Measurements from ENCODE around the gene KCTD19. TPM values are rescaled to one million over a fixed set of nuclear protein-coding genes. Genes with fewer than 3 reads are reported as not detected.
A peak's percentile ranks its signal among the peaks of the same experiment; 100 is the strongest.

The KCTD19 gene
- total RNA-seq, 1 experiment from 2014 or later = not detected

DNA sequence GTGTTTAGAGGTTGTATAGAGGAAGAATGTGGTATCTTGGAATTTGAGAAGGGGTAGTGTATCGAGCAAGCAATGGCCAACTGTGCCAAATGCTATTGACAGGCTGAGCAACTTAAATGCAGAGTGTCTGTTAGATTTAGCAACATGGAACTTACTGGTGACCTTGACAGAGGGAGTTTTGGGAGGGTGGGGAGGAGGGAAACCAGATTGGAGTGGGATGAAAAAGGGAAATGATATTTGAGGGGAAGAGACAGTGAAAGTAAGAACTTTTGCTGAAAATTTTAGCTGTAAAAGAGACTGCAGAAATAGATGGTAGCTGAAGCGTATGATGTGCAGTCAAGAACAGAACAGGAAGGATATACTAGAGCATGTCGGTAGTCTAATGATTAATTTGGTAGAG, 1.2 kb upstream of the KCTD19 start:
- no peak for DNase-seq (ENCODE audit: extremely low read depth, low read depth)

DNA sequence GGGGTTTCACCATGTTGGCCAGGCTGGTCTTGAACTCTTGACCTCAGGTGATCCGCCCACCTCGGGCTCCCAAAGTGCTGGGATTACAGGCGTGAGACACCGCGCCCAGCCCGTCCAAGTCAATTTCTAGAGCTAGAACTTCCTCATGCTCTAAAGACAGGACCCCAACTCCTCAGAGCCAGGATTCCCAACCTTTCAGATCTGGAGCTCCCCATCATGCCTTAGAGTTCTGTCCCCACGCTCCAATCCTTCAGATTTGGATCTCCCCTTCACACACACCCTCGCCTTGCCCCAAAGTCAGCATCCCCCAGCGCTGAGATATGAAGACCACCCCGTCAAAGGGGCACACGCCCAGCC, 448 bp downstream of the KCTD19 start:
- no peak for DNase-seq (ENCODE audit: extremely low read depth, low read depth)

DNA sequence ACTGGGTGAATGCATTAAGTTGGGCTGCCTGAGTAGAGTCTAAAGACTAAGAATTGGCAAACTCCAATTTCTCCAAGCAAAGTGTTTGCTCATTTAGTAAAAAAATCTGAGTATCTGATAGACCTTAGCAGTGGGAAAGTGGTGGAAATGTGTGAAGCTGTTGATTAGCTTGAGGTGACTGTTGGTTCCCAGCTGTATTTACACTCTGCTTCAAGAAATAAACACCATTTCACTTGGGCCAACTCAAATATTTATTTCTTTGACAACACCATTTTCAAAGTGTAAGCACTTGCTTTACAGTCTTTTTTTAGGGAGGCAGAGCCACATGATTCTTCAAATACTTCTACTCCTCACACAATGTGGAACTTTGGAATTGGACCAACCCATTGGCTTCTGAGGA, 8.7 kb downstream of the KCTD19 start:
- no peak for DNase-seq (ENCODE audit: extremely low read depth, low read depth)

DNA sequence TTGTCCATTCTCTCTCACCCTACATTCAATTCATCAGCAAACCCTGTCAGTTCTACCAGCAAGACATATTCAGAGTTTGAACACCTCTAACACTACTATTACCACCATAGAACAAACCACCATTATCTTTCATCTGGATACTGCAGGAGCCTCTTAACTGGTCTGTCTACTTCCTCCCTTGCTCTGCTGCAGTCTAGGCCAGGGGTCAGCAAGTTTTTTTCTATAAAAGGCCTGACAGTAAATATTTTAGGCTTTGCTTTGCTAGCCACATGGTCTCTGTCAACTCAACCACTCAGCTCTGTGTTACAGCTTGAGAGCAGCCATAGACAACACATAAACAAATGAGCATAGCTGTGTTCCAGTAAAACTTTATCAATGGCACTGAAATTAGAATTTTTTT, 13.8 kb downstream of the KCTD19 start:
- no peak for DNase-seq (ENCODE audit: extremely low read depth, low read depth)

DNA sequence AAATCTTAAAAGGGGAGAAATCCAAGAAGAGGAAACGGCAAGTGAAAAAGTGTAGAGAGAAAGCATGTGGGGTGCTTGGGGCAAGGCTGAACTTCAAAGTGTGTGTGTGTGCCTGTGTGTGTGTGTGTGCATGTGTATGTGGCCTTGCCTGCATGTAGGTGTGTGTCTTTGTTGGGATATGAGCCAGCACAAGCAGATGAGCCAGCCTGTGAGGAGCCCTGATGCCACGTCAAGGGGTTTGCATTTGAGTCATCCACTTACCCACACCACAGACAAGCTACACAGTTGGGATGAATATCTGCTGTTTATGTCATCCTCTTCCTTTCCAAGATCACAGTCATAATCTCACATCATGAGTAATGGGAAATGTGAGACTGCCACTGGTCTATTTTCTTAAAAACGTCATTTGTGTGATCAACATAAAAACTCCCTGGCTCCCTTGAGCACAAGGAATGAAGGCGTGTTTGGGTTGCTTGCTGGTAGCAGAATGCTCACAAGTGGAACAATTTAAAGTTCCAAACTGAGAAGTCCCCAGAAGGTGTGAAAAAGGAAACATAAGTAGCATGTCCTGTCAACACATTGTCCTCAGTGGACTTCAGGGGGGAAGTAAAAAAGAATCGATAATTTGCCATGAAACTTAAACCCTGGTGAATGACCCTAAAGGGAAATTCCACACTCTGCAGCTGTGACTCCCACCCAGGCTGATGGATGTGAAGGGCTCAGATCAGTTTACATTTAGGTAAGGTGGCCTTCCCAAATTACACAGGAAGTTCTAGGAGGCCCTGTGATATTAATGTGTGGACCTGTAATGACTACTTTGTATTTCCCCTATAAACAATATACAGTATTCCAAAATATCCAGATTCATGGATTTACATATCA, 14.7 kb downstream of the KCTD19 start:
- peak; percentile 92 for DNase-seq (ENCODE audit: extremely low read depth, low read depth)

DNA sequence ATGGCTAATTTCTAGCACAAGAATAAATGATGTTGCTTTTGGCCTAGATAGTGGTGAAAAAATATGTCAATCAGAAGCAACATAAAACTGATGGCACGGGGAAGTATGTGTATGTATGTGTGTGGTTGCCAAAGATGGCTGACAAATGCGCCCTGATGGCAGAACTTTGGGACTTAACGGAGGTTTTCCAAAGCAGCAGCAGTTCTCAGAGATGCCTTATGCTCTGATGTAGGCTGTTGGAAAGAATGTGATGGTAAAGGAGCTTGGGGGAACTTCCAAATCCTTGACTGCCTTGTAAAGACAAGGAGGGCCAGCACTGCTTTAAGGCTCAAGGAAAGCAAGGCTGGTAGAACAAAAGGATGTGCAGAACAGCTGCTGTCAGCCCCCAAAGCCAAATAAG, 16.0 kb downstream of the KCTD19 start:
- DNase-seq (ENCODE audit: extremely low read depth, low read depth) = no peak

DNA sequence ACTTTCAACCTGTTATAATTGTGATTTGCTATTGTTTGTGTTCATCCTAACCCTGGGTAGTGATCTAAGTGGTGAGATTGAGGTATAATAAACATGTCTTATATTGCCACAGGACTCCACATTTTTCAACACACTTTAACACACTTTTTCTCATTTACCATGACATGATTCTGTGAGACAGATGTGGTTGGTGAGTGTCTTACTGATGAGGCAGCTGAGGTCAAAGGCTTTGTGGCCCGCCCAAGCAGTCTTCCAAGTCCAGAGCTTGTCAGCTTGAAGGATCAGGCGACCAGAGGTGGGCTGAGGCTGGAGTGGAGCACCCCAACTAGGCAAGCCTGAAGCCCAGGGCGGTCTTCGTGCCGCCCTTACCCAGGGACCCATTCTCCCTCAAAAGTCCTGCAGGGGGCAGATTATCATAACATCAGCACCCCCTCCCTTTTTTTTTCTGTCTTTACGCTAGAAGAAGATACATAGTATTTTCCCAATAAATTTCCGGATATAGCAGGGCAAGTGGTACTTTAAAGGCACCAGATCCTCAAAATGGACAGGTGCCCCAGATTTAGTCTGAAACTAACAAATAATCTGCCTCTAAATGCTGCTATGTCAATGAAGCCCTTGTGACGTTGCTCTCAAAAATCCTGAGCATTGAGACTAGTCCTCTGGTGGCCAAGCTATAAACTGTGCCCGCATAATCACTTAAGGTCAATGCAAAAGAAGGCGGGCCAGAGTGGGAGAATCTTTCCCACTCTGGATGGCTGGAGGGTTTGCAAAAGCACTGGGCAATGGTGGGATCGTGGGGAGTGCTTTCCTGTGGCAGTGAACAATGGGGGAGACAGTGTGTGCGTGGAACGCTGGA, 21.1 kb downstream of the KCTD19 start:
- no peak for DNase-seq (ENCODE audit: extremely low read depth, low read depth)

DNA sequence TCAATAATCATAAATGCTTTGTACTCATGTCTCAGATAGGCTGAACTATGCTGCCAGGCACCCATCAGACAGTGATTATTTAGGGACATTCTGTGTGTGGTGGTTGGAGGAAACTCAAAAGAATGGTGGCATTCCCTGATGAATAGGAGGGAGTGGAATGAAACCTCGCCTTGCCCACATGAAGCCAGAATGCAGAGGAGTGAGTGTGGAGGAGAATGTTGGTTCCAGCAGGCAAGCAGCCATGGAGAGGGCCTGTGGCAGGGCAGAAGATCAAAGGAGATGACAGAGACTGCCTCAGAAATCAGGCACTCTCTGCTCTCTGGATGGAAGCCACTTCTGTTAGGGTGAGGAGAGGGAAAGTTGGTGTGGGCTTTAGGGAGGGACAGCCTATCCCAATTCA, 22.5 kb downstream of the KCTD19 start:
- no peak for DNase-seq (ENCODE audit: extremely low read depth, low read depth)

DNA sequence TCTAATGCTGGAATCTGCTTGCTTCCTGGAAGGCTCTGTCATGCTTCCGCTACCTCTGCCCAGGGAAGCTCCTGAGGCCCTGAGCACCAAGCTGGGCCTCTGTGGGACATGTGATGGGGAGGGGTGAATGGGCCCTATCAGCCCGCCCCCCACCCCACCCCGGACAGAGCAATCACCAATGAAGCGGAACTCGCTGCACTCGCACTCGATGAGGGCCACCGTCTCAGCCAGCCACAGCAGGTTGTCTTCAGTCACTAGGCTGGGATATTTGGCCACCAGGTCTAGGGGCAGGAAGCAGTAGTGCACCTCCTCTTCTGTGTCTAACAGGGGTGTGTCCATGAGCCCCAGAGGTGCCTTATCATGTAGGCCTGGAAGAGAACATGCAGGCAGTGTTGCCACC, 23.6 kb downstream of the KCTD19 start:
- DNase-seq (ENCODE audit: extremely low read depth, low read depth) = no peak

DNA sequence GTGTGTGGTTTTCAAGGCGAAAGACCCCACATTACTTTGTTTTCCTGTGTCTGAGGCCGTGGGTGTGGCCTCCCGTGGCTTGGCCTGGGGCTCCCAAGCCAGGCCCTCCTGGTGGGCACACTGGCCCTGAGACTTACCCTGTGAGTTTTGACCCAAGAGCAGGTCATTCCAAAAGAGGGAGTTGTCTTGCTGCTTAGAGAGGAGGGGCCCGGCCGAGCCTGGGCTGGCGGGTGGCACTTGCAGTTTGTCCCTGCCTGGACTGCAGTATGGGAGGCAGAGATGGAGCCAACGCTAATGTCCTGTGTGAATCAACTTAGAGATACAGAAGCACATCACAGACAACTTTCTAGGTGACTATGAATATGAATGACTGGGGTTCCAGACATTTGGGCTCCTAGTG, 24.5 kb downstream of the KCTD19 start:
- no peak for DNase-seq (ENCODE audit: extremely low read depth, low read depth)

DNA sequence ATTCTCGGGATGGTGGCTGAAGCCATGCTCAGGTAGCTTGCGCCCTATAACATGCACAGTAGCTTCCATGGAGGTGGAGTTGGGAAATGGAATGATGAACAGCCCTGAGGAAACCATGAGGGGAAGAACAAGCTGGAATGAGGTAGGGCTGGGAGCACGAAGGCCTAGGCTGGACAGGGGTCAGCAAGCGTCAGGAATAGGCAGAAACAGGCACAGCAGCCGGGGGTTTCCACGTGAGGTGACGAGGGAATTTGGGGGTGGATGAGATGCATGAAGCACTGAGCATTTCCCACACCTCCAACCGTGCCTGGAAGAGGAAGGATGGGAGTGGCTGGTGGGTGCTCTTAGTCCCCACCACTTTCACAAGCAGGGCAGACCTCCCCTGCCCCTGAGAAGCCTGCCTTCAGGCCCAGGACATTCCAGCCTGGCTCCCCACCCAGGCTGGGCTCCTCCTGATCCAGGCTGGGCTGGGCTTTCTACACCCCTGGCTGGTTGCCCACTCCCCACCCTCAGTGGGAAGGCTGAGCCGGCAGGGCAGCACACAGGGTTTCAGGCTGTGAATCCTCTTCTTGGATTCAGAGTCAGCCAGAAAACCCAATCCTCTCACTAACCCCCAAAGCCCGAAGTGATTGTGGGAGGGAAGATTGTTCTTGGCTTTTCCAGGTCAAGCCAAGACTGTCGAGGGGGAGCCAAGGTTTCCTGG, 25.3 kb downstream of the KCTD19 start:
- DNase-seq (ENCODE audit: extremely low read depth, low read depth) = no peak

DNA sequence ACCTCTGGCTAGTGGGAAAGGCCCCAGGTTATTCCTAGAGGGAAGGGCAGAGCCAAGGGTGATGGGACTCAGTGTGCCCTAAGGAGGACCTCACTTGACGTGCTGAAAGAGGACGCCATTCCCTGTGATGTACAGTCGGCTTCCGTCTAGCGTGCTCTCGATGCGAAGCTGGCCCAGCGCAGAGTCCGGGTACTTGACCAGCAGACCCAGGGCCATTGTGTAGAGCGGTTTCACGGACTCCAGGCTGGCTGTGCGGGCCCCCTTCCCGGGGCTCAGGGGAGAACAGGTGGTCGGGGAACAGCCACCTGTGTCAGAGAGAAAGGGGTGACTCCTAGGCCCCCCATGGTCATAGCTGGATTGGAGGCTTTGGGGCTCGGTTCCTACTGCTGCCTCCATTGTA, 27.3 kb downstream of the KCTD19 start:
- no peak for DNase-seq (ENCODE audit: extremely low read depth, low read depth)

DNA sequence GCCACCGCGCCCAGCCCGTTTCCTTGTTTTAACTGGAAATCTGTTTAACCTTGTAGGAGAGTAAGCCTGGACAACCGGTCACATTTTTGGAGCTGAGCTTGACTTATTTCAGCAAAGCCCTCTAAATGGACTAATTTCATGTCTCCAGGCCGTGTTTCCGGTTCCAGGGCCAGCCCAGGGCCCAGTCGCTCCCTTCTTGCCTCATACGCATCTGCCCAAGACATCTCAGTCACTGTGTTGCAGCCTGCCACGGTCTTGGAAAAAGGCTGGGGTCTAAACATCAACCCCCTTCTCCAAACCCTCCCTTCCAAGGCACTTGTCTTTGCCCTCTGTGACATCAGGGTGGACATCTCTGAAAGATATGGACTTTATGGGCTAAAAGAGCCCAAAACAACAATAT, 28.3 kb downstream of the KCTD19 start:
- no peak for DNase-seq (ENCODE audit: extremely low read depth, low read depth)

DNA sequence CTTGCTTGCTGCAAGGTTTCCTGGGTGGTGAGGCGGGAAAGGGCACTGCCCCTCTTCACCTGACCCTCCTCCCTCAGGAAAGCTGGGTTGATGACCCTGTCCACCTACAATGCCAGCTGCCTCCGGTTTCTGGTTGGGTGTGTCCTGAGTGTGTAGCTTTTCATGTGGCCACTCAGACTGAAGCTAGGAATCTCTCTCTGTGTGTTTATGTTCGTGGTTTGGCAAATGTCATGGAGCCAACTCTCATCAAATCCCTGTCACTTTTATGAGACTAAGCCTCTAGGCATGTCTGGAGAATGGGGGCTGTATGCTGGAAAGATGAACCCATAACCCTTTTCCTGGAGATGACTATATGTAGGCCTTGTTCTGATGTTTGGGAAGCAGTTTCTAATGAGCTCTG, 30.1 kb downstream of the KCTD19 start:
- DNase-seq (ENCODE audit: extremely low read depth, low read depth) = no peak

DNA sequence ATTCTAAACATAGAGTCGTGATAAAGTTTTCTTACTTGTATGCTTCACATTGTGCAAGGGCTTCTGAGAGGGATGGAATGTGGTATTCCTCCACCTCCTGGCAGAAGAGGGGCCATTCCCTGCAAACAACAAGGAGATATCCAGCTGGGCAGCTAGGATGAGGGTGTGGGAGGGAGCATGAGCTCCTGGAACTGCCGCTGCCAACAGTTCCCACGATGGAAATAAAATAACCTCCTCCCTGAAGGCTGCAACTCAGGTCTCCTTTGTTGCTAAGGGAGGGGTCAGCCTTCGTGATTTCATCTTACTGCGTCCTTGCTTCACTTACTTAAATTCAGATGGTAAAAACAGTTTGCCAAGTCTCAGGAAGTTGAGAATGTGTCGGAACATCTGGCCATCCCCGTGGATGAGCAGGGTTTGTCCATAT, 31.6 kb downstream of the KCTD19 start:
- no peak for DNase-seq (ENCODE audit: extremely low read depth, low read depth)

DNA sequence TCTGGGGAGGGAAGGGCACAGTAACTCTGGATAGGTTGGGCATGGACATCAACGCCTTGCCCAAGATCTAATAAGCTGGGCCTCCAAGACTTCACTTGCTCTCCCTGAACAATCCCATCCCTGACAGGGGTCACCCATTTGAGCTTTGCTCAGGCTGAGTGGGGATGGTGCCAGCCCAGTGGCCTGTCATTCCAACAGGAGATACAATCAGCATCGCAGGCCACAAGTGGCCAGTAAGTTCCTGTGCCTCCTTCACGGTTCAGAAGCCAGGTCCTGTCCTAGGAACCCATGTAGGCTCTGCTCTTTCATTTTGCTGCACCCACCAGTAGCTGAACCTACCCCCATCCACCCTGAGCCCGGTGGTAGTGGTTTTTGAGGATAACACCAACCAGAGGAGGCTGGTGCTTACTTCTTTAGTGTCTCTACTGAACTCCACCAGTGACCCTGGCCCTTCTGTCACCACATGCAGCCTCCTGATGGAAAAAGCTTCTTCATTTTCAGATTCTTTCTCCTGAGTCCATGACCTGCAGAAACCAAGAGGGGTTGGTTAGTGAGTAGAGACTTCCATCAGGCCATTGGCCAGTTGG, 32.3 kb downstream of the KCTD19 start:
- DNase-seq (ENCODE audit: extremely low read depth, low read depth) = no peak

DNA sequence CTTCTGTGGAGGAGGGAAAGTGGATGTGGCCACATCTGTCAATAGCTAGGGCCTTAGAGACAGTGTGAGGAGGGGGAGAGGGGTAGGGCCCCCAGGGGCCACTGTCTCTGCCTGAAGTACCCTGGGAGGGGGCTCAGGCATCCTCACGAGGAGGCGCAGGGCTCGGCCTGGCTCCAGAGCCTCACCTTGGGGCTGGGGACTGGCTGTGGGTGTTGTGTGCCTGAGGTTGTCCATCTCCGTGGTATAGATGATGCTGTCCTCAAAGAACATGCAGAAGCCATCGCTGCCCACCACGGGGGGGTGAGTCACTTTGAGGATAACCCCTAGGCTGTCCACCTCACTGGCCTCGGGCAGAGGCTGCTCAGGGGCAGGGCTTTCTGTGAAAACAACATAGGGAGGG, 35.1 kb downstream of the KCTD19 start:
- DNase-seq (ENCODE audit: extremely low read depth, low read depth) = no peak

DNA sequence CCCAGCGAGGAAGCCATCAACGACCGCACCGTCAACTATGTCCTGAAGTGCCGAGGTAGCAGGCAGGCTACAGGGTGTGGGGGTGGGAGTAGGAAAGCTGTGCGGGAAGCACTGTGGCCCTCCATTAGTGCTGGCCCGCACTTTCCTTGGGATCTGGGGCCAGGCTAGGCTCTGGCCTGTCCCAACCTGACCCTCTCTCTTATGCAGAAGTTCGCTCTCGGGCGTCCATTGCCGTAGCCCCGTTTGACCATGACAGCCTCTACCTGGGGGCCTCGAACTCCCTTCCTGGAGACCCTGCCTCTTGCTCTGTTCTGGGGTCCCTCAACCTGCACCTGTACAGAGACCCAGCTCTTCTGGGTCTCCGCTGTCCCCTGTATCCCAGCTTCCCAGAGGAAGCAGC, 38.6 kb downstream of the KCTD19 start:
- DNase-seq (ENCODE audit: extremely low read depth, low read depth) = no peak

DNA sequence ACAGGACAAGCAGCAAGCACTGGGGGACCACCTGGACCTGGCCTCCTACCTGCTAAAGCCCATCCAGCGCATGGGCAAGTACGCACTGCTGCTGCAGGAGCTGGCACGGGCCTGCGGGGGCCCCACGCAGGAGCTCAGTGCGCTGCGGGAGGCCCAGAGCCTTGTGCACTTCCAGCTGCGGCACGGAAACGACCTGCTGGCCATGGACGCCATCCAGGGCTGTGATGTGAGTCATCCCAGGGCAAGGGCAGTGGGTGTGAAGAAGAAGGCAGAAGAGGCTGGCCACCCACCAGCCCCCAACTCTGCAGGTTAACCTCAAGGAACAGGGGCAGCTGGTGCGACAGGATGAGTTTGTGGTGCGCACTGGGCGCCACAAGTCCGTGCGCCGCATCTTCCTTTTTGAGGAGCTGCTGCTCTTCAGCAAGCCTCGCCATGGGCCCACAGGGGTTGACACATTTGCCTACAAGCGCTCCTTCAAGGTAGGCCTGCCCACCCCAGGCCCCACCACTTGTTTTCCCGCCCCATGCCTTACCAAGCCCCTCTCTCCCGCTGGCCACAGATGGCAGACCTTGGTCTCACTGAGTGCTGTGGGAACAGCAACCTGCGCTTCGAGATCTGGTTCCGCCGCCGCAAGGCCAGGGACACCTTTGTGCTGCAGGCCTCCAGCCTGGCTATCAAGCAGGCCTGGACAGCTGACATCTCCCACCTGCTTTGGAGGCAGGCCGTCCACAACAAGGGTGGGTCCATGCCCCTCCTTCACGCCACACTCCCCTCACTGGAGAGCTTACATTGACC, 39.9 kb downstream of the KCTD19 start:
- no peak for DNase-seq (ENCODE audit: extremely low read depth, low read depth)
